Testis (tissue), 2 donors: Measurements from ENCODE around the gene TTC7B.

Source experiments
- POLR2A ChIP-seq: fragments of 450-650 bp; IDR thresholded peaks from one replicate; pipeline ENCODE4 v1.6.1; 2017; ENCODE audit warnings: antibody characterized with exemption, mild to moderate bottlenecking, moderate library complexity
- TF ChIP-seq, protein P1 (sequence below), 3 experiments: fragments of 450-650 bp in 2 of 3; fragments of 200-600 bp in 1 of 3; sonication (generic) in 1 of 3; IDR thresholded peaks; one replicate each; pipeline ENCODE4 v1.5.1; 2016 to 2019; ENCODE audit warnings: antibody characterized with exemption in 3 of 3, mild to moderate bottlenecking in 2 of 3, moderate library complexity in 1 of 3

DNA sequence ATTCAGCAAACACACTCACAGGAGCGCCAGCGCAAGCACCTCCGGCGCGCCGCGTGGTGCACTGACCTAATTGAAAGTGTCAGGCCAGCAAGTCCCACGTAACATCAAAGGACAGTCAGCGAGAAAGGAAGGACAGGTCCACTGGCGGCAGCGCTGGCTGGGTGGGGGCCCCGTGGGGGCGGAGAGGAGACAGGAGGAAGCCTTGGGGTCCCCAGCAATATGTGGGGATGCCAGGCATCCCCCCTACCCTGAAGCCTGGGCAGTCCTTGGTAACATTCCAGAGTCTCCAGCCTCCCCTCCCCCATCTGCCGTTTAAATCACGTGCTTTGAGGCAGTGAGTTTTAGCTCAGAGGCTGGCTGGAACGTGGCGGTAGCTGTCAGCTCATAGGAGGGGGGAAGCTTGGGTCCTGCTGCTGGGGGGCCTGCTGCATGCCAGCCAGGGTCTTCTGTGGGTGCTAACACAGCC lies 260.2 kb downstream of the TTC7B start:
- TF ChIP-seq, protein P1, sequence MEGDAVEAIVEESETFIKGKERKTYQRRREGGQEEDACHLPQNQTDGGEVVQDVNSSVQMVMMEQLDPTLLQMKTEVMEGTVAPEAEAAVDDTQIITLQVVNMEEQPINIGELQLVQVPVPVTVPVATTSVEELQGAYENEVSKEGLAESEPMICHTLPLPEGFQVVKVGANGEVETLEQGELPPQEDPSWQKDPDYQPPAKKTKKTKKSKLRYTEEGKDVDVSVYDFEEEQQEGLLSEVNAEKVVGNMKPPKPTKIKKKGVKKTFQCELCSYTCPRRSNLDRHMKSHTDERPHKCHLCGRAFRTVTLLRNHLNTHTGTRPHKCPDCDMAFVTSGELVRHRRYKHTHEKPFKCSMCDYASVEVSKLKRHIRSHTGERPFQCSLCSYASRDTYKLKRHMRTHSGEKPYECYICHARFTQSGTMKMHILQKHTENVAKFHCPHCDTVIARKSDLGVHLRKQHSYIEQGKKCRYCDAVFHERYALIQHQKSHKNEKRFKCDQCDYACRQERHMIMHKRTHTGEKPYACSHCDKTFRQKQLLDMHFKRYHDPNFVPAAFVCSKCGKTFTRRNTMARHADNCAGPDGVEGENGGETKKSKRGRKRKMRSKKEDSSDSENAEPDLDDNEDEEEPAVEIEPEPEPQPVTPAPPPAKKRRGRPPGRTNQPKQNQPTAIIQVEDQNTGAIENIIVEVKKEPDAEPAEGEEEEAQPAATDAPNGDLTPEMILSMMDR (IDR thresholded peaks at IDR 0.05) = no peak
- TF ChIP-seq POLR2A = no peak
